Mammary epithelial cell (primary cell): ENCODE data around the gene ADAMTS9.

Experiments used
- CTCF ChIP-seq, 2 donors: IDR thresholded peaks in 1 of 2; conservative IDR thresholded peaks in 1 of 2; 2 replicates each; pipeline ENCODE4 v1.5.1; 2011 to 2012; ENCODE audit warnings: inconsistent platforms in 2 of 2, low read length in 2 of 2, mild to moderate bottlenecking in 2 of 2, control low read depth in 1 of 2, low read depth in 1 of 2; ENCODE audit not compliant: insufficient read depth in 1 of 2; ENCODE audit errors: extremely low read depth in 1 of 2
- EZH2 ChIP-seq: IDR thresholded peaks from 2 replicates; pipeline ENCODE4 v1.6.1; 2012; ENCODE audit warnings: low read length, inconsistent platforms, borderline replicate concordance

GRCh38 chr3:64658001-64658400 lies 29.8 kb downstream of the ADAMTS9 start:
- no peak for TF ChIP-seq CTCF (conservative IDR thresholded peaks at IDR 0.05 in 1 of 2, IDR thresholded peaks at IDR 0.05 in 1 of 2; ENCODE audit: extremely low read depth in 1 of 2, insufficient read depth in 1 of 2, low read depth in 1 of 2, low read length in 2 of 2)
- TF ChIP-seq EZH2, result no peak
